ELR (cell line): Measurements from ENCODE around the gene OR4K1.
"Not testable (repeated sequence)": the region's sequence is repeated elsewhere in the genome, so short reads cannot be mapped to it uniquely, and the experiment has no call there.

Experiments
- DNase-seq: peaks from one replicate; pipeline ENCODE4 v3.0.0-alpha.2; 2015; ENCODE audit warnings: low read depth

OR4K1 gene, protein sequence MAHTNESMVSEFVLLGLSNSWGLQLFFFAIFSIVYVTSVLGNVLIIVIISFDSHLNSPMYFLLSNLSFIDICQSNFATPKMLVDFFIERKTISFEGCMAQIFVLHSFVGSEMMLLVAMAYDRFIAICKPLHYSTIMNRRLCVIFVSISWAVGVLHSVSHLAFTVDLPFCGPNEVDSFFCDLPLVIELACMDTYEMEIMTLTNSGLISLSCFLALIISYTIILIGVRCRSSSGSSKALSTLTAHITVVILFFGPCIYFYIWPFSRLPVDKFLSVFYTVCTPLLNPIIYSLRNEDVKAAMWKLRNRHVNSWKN

DNA sequence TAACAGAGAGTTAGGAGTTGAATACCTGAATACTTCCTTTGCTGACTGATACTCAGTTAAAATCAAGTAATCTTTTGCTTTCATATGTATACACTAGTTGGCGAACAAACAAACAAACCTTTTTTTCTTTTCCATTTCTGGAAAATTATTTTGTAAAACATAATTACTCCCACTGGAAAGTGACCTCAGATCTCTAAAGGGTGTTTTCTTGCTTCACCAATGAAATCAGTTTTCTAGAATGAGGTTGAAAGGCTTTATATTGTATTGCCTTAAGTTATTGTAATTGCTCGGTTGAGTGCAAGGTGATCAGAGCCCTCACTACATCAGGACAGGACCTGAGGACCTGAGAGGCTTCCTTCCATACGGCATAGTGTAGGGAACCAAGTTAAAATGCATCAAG is at the start of gene OR4K1:
Gene OR4K1 (plus strand): TSS at position 301 of the 400 bp plus-strand sequence. CDS start 4,750 bp downstream, outside the sequence.
- no peak for DNase-seq

DNA sequence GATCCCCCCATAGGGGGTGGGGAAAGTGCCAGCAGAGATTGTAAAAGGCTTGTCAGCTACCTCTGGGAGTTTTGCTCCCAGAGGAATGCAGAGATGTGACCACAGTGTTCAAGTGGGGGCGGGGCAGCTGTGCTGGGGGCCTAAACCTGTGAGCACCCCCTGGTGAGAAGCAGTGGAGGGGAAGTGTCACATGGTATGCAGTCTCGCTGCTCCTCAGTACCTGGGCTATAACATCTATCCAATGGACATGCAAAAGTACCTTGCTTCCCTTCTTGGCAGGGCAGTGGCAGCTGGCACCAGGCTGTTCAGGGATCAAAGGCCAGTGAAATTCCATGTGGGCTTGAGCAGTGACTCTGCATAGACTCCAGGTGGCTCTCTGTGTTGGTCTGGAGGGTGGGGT is 35.4 kb upstream of the OR4K1 start:
- DNase-seq: no peak

DNA sequence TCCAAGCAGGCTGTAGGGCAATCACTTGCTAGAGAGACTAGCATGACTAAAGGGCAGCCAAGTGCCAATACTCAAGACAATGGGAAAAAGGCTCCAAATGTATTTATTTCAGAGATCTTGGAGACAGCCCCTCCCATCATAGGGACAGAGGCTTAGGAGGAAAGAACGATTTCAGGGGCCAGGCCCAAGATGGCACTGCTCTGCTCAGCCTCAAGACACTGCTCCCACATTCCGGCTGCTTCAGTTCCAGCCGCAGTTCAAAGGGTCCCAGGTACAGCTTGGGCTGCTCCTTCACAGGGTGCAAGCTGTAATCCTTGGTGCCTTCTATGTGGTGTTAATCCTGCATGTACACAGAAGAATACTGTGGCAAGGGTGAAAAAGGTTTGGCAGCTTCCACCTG is 29.7 kb upstream of the OR4K1 start:
- no peak for DNase-seq

DNA sequence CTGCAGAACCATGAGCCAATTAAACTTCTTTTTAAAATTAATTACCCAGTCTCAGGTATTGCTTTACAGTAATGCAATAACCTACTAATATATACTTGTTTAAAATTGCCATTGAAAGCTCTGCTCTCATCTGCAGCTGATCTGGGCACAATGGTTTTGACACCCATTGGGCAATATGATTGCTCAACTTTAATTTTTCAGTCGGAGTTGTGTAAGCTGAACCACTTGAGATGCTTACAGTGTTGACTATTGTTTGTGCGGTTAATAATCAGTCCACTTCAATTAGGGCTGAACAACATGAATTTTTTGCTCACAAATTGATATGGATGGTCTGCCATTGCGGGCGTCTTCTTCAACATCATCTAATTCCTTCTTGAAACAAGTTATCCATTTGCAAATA is 28.3 kb upstream of the OR4K1 start:
- no peak for DNase-seq

GRCh38 chr14:19906665-19907064 is 24.1 kb upstream of the OR4K1 start:
- DNase-seq: no peak

DNA sequence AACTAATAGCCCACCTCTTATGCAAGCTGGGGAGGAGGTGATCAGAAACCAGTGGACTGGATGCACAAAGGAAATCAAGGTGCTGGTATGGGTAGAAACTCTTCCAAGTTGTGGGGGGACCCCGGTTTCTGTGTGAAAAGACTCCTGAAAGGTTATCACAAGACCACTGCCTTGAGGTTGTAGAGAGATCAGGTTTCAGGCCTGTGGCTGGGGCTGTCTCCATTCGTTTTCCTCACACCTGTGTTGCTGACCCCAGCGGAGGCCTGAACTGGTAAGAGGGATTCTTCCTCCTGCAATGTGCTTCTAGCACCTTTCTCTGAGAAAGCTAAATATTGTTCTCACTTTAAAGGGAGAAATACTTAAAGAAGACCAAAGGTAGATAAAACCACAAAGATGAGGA is 19.6 kb upstream of the OR4K1 start:
- no peak for DNase-seq

DNA sequence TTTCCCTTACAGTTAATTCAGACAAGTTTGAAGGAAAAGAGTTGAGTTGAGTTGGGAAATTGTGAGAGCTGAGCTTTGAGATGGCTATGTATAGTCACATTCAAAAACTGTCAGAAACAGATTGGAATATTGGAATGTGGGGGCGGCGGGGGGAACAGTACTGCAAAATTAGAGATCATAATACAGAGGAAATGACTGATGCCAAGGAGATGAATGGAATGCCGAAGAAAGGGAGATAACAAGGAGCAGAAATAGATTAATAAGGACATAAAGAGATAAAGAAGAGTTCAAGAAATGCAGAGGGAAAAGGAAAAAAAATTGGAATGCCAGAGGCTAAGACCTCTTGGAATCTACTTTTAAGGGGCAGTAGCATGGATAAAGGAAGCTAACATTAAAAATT is 13.5 kb upstream of the OR4K1 start:
- DNase-seq: no peak

DNA sequence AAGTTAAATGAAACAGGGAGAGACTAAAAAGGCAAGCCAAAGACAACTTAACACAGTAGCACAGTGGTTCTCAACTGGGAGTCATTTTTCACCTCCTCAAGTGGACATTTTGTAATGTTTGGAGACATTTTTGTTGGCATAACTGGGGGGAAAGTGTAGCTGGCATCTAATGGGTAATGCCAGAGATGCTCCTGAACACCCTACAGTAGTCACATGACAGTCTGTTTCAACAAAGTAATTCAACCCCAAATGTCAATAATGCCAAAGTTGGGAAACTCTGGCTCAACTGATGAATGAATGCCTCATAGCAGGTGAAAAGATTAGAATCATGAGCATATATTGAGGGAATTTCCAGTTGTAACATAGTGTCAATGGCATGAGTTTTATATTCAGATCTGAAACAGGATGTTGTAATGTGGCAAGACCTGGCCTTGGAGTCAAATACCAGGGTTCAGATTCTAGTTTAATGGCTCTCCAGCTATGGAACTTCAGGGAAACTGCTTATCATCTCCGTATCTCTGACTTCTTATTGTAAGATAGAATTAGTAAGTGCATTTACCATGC is 12.7 kb upstream of the OR4K1 start:
- no peak for DNase-seq

DNA sequence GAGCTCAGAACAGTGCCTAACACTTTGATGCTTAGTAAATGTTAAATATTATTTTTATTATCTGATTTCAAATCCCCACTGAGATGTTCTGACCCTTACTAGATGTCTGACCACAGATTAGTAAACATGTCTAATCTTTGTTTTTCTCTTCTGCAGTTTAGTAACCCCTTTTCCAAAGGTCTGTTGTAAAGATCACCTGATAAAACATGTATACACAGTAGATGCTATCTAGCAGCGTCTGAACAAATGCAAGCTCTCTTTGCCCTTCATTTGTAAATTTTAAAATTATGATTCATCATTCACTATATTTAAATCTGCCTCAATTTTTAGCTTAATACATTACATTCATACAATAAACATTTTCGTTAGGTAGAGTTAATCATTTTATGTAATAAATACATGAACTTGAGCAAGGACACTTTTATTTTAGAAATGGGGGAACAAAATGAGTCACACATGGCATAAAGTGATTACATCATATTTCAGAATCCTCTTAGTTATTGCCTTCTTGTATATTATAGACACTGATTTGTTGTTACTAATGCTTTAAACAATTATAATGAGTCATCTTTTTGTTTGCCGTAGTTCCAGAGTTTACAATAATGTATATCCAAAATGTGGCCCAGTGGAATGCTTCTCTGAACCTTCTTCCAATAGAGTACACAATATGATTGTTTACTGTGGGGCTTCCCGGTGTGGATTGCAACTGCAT is 12.0 kb upstream of the OR4K1 start:
- DNase-seq: no peak

- no peak for DNase-seq
Measured at GRCh38 chr14:19920021-19920657, 10.6 kb upstream of the OR4K1 start, which contains the start of gene OR4K5. Gene OR4K5 (plus strand): TSS chr14:19920607. CDS start chr14:19920607, 0 bp downstream.

DNA sequence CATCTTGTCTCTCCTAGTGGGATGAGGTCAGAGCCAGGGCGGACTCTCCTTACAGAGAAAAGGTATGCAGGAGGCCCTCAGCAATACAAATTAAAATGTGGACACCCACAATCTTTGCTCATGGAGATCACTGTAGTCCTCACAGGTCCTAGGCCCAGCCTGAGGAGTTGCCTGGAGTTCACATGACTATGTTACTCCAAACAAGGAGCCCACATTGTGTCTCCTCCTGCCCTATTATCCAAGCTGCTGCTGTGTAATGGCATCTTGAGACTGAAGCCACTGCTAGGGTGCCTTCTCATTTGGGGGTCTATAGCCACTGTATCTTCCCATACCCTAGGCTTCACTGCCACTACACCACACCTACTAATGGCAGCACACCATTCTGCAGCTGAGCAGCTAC is 11.0 kb downstream of the OR4K1 start:
- no peak for DNase-seq

- no peak for DNase-seq
Measured at GRCh38 chr14:19947413-19948090, 16.8 kb downstream of the OR4K1 start.

- no peak for DNase-seq
Measured at GRCh38 chr14:19949218-19949617, 18.5 kb downstream of the OR4K1 start.

GRCh38 chr14:19969735-19970134 is 39.0 kb downstream of the OR4K1 start:
- DNase-seq: not testable (repeated sequence)

GRCh38 chr14:19974844-19975243 is 44.1 kb downstream of the OR4K1 start:
- no peak for DNase-seq

GRCh38 chr14:19975291-19975690 is 44.6 kb downstream of the OR4K1 start, which contains the start of gene OR4K15:
Gene OR4K15 (plus strand): TSS chr14:19975591. CDS start chr14:19975591, 0 bp downstream.
- no peak for DNase-seq
